ENCODE results near the gene F13A1. TPM values are rescaled to one million over a fixed set of nuclear protein-coding genes. Genes with fewer than 3 reads are reported as not detected.

The F13A1 gene
- polyA plus RNA-seq, 1 donor (not counting 4 experiments of a cell fraction or from before 2014, with no cell fraction given), result not detected

GRCh38 chr6:6365242-6365641 lies 44.8 kb upstream of the F13A1 start:
- H3K4me3 ChIP-seq (ENCODE audit: control insufficient read depth in 2 of 3, extremely low read depth in 1 of 3, insufficient read depth in 2 of 3, low read depth in 1 of 3, low read length in 3 of 3), result no peak overlapping the region
- H3K4me1 ChIP-seq (ENCODE audit: control insufficient read depth, extremely low read depth, insufficient read depth, low read length), result no peaks in the 10 kb centered on the region
- dilution Hi-C loops (cut with MboI; ENCODE audit: extremely low pct_ligation_motif_present, low sequenced_read_pairs), result no loop called here
- H3K27me3 ChIP-seq (ENCODE audit: control insufficient read depth, extremely low read depth, insufficient read depth, low read length), result no peaks in the 10 kb centered on the region
- no peaks in the 10 kb centered on the region for H3K9me1 ChIP-seq (ENCODE audit: control insufficient read depth, extremely low read depth, insufficient read depth, low read length)
- H3K9ac ChIP-seq (ENCODE audit: control insufficient read depth, extremely low read depth, insufficient read depth, low read length), result no peak overlapping the region
- H4K20me1 ChIP-seq (ENCODE audit: control insufficient read depth, extremely low read depth, insufficient read depth, low read length), result no peaks in the 10 kb centered on the region
- TF ChIP-seq CTCF (optimal IDR thresholded peaks at IDR 0.05 in 1 of 3, IDR thresholded peaks at IDR 0.05 in 1 of 3, conservative IDR thresholded peaks at IDR 0.05 in 1 of 3; ENCODE audit: extremely low read depth in 1 of 3, insufficient read depth in 2 of 3, low read length in 3 of 3) (no peak), EZH2 (IDR thresholded peaks at IDR 0.05; ENCODE audit: low read length) (no peak)
- DNase-seq (ENCODE audit: low read depth, low spot score), result no peak
- H3K79me2 ChIP-seq (ENCODE audit: control insufficient read depth, insufficient read depth, low read length), result no peaks in the 10 kb centered on the region
- no peaks in the 10 kb centered on the region for H3K36me3 ChIP-seq (ENCODE audit: control insufficient read depth in 2 of 2, extremely low read depth in 1 of 2, insufficient read depth in 2 of 2, low read length in 2 of 2)
- H3K27ac ChIP-seq (ENCODE audit: control insufficient read depth, insufficient read depth, low read length), result no peak overlapping the region
- no peak overlapping the region for H2AFZ ChIP-seq (ENCODE audit: control insufficient read depth, low read length)
- no peak overlapping the region for H3K4me2 ChIP-seq (ENCODE audit: control insufficient read depth, extremely low read depth, insufficient read depth, low read depth, low read length)
- FAIRE-seq, result no peak
- no peaks in the 10 kb centered on the region for H3K9me3 ChIP-seq (ENCODE audit: control insufficient read depth, low read depth, low read length)

- H3K9me1 ChIP-seq (ENCODE audit: control insufficient read depth, extremely low read depth, insufficient read depth, low read length), result no peaks in the 10 kb centered on the region
- TF ChIP-seq EZH2 (IDR thresholded peaks at IDR 0.05; ENCODE audit: low read length) (no peak), CTCF (optimal IDR thresholded peaks at IDR 0.05 in 1 of 3, IDR thresholded peaks at IDR 0.05 in 1 of 3, conservative IDR thresholded peaks at IDR 0.05 in 1 of 3; ENCODE audit: extremely low read depth in 1 of 3, insufficient read depth in 2 of 3, low read length in 3 of 3) (no peak)
- H3K4me2 ChIP-seq (ENCODE audit: control insufficient read depth, extremely low read depth, insufficient read depth, low read depth, low read length), result no peak overlapping the region
- no peak overlapping the region for H3K4me3 ChIP-seq (ENCODE audit: control insufficient read depth in 2 of 3, extremely low read depth in 1 of 3, insufficient read depth in 2 of 3, low read depth in 1 of 3, low read length in 3 of 3)
- no peak overlapping the region for H3K27ac ChIP-seq (ENCODE audit: control insufficient read depth, insufficient read depth, low read length)
- DNase-seq (ENCODE audit: low read depth, low spot score) (no peak), FAIRE-seq (no peak)
- no peaks in the 10 kb centered on the region for H3K36me3 ChIP-seq (ENCODE audit: control insufficient read depth in 2 of 2, extremely low read depth in 1 of 2, insufficient read depth in 2 of 2, low read length in 2 of 2)
- H3K9ac ChIP-seq (ENCODE audit: control insufficient read depth, extremely low read depth, insufficient read depth, low read length), result no peak overlapping the region
- H3K27me3 ChIP-seq (ENCODE audit: control insufficient read depth, extremely low read depth, insufficient read depth, low read length), result no peaks in the 10 kb centered on the region
- no peaks in the 10 kb centered on the region for H4K20me1 ChIP-seq (ENCODE audit: control insufficient read depth, extremely low read depth, insufficient read depth, low read length)
- H3K79me2 ChIP-seq (ENCODE audit: control insufficient read depth, insufficient read depth, low read length), result no peaks in the 10 kb centered on the region
- no peaks in the 10 kb centered on the region for H3K9me3 ChIP-seq (ENCODE audit: control insufficient read depth, low read depth, low read length)
- no peak overlapping the region for H2AFZ ChIP-seq (ENCODE audit: control insufficient read depth, low read length)
- no peaks in the 10 kb centered on the region for H3K4me1 ChIP-seq (ENCODE audit: control insufficient read depth, extremely low read depth, insufficient read depth, low read length)
- dilution Hi-C loops (cut with MboI; ENCODE audit: extremely low pct_ligation_motif_present, low sequenced_read_pairs), result no loop called here
These were observed 41.8 kb upstream of the F13A1 start for GRCh38 chr6:6362056-6362840.

Data from keratinocyte (primary cell).